ENCODE results near the gene RAD51B. TPM values are rescaled to one million over a fixed set of nuclear protein-coding genes. Genes with fewer than 3 reads are reported as not detected.
"Not testable (repeated sequence)": the region's sequence is repeated elsewhere in the genome, so short reads cannot be mapped to it uniquely, and the experiment has no call there.

The RAD51B gene
- total and polyA plus RNA-seq, 8 donors: 10.8 to 18.3 (median 14.1) TPM

DNA sequence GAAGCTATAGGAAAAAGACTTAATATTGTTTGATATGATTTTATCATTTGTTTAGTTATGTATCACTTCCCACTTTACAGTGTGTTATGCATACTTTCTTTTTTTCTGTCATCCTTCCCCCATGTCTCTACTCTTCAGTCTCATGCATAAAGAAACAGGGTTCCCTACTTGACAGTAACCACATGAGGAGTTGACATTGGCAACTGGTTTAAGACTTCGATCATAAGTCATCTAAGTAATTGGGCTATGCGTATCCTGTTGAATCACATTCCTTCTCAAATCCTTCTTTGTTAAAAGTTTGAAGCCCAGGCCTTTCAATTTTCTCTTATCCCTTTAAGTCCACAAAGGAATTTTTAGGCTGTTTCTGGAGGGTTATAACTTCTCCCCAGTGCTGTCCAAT, 358.7 kb downstream of the RAD51B start:
- TF ChIP-seq, protein P1, sequence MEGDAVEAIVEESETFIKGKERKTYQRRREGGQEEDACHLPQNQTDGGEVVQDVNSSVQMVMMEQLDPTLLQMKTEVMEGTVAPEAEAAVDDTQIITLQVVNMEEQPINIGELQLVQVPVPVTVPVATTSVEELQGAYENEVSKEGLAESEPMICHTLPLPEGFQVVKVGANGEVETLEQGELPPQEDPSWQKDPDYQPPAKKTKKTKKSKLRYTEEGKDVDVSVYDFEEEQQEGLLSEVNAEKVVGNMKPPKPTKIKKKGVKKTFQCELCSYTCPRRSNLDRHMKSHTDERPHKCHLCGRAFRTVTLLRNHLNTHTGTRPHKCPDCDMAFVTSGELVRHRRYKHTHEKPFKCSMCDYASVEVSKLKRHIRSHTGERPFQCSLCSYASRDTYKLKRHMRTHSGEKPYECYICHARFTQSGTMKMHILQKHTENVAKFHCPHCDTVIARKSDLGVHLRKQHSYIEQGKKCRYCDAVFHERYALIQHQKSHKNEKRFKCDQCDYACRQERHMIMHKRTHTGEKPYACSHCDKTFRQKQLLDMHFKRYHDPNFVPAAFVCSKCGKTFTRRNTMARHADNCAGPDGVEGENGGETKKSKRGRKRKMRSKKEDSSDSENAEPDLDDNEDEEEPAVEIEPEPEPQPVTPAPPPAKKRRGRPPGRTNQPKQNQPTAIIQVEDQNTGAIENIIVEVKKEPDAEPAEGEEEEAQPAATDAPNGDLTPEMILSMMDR (IDR thresholded peaks at IDR 0.05): no peak
- no peaks in the 10 kb centered on the region for H3K9me3 ChIP-seq
- DNase-seq (no peak), ATAC-seq (no peak)
- intact Hi-C loops (cut with DNase I): no loop called here
- H3K4me3 ChIP-seq: no peak overlapping the region
- H3K36me3 ChIP-seq: no peaks in the 10 kb centered on the region
- no peaks in the 10 kb centered on the region for H3K27me3 ChIP-seq
- H3K4me1 ChIP-seq: peaks cover 0 to 9% of the 10 kb centered on the region in 2 donors
- H3K27ac ChIP-seq: no peak overlapping the region

DNA sequence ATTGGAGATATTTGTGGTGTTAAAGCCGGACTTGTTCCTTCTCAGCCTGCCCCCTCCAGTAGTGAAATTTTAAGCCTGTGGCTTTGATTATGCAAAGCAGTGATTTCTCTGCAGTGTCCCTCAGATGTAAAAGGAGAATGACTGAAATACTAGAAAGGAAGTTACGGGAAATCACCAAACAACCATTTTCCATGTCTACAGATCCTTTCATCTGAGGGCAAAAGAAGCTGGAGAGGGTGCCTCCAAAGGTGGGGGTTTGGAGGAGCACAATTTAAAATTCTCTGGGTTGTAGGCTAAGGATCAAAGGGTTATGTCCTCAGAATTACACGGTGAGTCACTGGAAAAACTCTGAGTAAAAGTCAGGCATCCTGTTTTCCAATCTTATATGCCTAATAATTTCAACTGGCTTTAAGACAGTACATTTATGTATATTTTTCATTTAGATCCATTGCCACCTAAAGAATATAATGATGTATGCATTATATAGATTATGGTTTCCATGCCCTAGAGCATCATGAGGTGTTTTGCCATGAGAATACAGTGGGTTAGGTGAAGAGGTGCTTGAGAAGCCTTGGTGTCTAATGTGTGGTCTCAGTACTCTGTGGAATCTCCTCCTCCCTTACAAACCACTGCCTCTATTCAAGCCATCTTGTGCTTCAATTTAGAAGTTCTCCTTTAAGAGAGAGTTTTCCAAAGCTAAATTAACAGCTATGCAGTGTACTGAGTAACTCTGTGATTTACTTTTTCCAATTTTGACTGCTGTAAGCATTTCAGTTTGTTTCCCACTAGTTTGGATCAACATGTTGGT, 362.1 kb downstream of the RAD51B start:
- Histone ChIP-seq H3K9me3 (no peaks in the 10 kb centered on the region), H3K36me3 (no peaks in the 10 kb centered on the region), H3K27ac (peak overlapping the region in 1 of 2 donors; percentile 46), H3K4me3 (no peak overlapping the region), H3K27me3 (no peaks in the 10 kb centered on the region), H3K4me1 (peaks cover 0 to 9% of the 10 kb centered on the region in 2 donors)
- ATAC-seq (peak; percentile 64), DNase-seq (no peak)
- intact Hi-C loops (cut with DNase I): no loop called here
- TF ChIP-seq, protein P1 (IDR thresholded peaks at IDR 0.05): no peak

DNA sequence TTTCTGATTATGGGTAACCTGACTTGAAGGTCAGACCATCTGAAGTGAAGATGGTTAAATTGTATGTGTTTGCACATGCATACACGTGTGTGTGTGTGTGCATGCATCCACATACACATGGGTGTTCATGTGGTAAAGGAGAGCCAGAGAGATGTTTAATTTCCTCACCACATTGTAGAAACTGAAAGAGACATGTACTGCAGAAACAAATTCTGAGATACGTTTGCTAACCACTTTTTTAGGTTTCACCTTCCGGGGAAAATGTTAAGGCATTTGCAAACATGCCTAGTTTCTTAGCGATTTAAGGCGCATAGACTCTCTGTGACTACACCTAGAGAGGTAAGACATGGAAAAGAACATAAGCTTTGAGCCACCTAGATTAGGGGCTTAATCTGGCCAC, 362.9 kb downstream of the RAD51B start:
- Histone ChIP-seq H3K27ac (no peak overlapping the region), H3K27me3 (no peaks in the 10 kb centered on the region), H3K36me3 (no peaks in the 10 kb centered on the region), H3K4me3 (no peak overlapping the region), H3K4me1 (peaks cover 0 to 9% of the 10 kb centered on the region in 2 donors), H3K9me3 (no peaks in the 10 kb centered on the region)
- TF ChIP-seq, protein P1 (IDR thresholded peaks at IDR 0.05): no peak
- ATAC-seq: no peak
- no peak for DNase-seq
- intact Hi-C loops (cut with DNase I): no loop called here

DNA sequence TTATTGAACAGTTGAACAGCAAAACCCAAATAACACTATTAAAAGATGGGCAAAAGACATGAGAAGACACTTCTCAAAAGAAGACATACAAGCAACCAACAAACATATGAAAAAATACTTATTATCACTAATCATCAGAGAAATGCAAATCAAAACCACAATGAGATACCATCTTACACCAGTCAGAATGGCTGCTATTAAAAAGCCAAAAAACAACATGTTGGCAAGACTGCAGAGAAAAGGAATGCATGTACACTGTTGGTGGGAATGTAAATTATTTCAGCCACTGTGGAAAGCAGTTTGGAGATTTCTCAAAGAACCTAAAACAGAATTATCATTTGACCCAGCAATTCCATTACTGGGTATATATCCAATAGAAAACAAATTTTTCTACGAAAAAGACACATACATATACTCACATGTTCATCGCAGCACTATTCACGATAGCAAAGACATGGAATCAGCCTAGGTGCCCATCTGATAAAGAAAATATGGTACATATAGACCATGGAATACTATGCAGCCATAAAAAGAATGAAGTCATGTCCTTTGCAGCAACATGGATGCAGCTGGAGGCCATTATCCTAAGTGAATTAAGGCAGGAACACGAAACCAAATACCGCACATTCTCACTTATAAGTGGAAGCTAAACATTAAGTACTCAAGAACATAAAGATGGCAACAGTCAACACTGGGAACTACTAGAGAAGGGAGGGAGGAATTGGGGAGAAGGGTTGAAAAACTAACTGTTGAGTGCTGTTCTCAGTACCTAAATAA, 367.1 kb downstream of the RAD51B start:
- DNase-seq; H3K9me3 ChIP-seq; H3K27me3 ChIP-seq; H3K4me3 ChIP-seq; H3K27ac ChIP-seq; intact Hi-C loops (cut with DNase I); ATAC-seq; H3K36me3 ChIP-seq; H3K4me1 ChIP-seq: not testable (repeated sequence)

DNA sequence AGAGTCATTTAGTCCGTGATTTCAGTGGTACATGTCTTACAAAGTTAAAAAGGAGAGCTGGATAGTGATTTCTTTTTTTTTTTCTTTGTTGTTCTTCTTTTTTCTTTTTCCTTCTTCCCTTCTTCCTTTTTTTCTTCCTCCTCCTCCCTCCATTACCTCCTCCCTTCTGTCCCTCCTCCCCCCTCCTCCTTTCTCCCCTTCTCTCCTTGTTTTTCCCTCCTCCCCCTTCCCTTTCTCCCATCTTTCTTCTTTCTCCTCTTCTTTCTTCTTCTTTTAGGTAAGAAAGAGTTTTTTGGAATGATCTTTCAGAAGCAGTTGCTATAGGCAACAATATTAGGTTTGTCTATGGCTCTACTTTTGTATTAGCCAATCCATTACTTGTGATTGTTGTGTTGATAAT, 368.6 kb downstream of the RAD51B start:
- Histone ChIP-seq H3K4me1 (peaks cover 0 to 6% of the 10 kb centered on the region in 2 donors), H3K36me3 (no peaks in the 10 kb centered on the region), H3K27ac (no peak overlapping the region), H3K27me3 (no peaks in the 10 kb centered on the region), H3K9me3 (no peaks in the 10 kb centered on the region), H3K4me3 (no peak overlapping the region)
- intact Hi-C loops (cut with DNase I): no loop called here
- DNase-seq (no peak), ATAC-seq (no peak)
- TF ChIP-seq, protein P1 (IDR thresholded peaks at IDR 0.05): no peak

Measured in left lung (tissue), 10 donors.